Endothelial cell of umbilical vein (primary cell): Measurements from ENCODE around the gene H2BK1. TPM values are rescaled to one million over a fixed set of nuclear protein-coding genes. Genes with fewer than 3 reads are reported as not detected.
A peak's percentile ranks its signal among the peaks of the same experiment; 100 is the strongest.

Experiments
- BruUV-seq: library from RNA; stranded (reverse); fragments of 400-500 nt; replicated peaks from 2 replicates; lab custom pipeline; 2021; lab: Mats Ljungman, UMichigan
- CTCF ChIA-PET: fragments of 300-600, 350-600 bp; sonication (Branson Sonifier 250); formaldehyde crosslinking; loops from one replicate; lab custom pipeline; 2021; ENCODE audit warnings: antibody characterized with exemption, inconsistent platforms; lab: Charles Lee
- POLR2A ChIA-PET: fragments of 300-600, 350-600 bp; sonication (Branson Sonifier 250); formaldehyde crosslinking; loops from one replicate; lab custom pipeline; 2021; ENCODE audit warnings: antibody characterized with exemption, inconsistent platforms; lab: Charles Lee
- DNase-seq: peaks from one replicate; pipeline ENCODE4 v3.0.0-alpha.2; 2011; ENCODE audit warnings: low read depth, low spot score
- FAIRE-seq: peaks from 2 replicates; lab custom pipeline; 2011; peaks lifted over from hg19 to GRCh38; lab: Jason Lieb, UNC
- H2AFZ ChIP-seq: 2 replicates; pipeline ENCODE4 v1.6.0; 2012; ENCODE audit warnings: low read depth, low read length, control low read depth, inconsistent platforms
- H3K27ac ChIP-seq: 2 replicates; pipeline ENCODE4 v1.5.1; 2011; ENCODE audit warnings: low read depth, mild to moderate bottlenecking, control low read depth, low read length, moderate library complexity; ENCODE audit not compliant: insufficient read depth
- H3K27me3 ChIP-seq, 2 experiments: 2 replicates each; pipeline versions ENCODE4 v1.6.0 to v1.6.1; 2011; ENCODE audit warnings: low read length in 2 of 2, mixed read lengths in 1 of 2; ENCODE audit not compliant: control insufficient read depth in 2 of 2, insufficient read depth in 2 of 2
- H3K36me3 ChIP-seq, 2 experiments: 2 replicates in 1 of 2; 3 replicates in 1 of 2; pipeline ENCODE4 v1.5.1; 2011; ENCODE audit warnings: low read length in 2 of 2, mild to moderate bottlenecking in 1 of 2, moderate library complexity in 1 of 2; ENCODE audit not compliant: control insufficient read depth in 2 of 2, insufficient read depth in 2 of 2; ENCODE audit errors: extremely low read depth in 1 of 2
- H3K4me1 ChIP-seq: 3 replicates; pipeline ENCODE4 v1.5.1; 2011; ENCODE audit warnings: mild to moderate bottlenecking, low read length; ENCODE audit not compliant: control insufficient read depth, insufficient read depth; ENCODE audit errors: extremely low read depth
- H3K4me2 ChIP-seq: 2 replicates; pipeline ENCODE4 v1.6.1; 2011; ENCODE audit warnings: low read length, control low read depth, mixed read lengths; ENCODE audit not compliant: insufficient read depth
- H3K4me3 ChIP-seq, 3 experiments: fragments of 200-600 bp in 1 of 3; sonication (generic), shearing (Covaris generic) in 1 of 3; replicated peaks in 1 of 3; 2 replicates each; pipeline ENCODE4 v1.5.1; 2011 to 2016; ENCODE audit warnings: control low read depth in 3 of 3, low read length in 3 of 3, mild to moderate bottlenecking in 2 of 3, inconsistent platforms in 1 of 3, low read depth in 1 of 3, moderate library complexity in 1 of 3; ENCODE audit not compliant: insufficient read depth in 1 of 3
- H3K79me2 ChIP-seq: 2 replicates; pipeline ENCODE4 v1.6.0; 2012; ENCODE audit warnings: low read length, inconsistent platforms; ENCODE audit not compliant: control insufficient read depth, insufficient read depth
- H3K9ac ChIP-seq: replicated peaks from 2 replicates; pipeline ENCODE3; 2011; ENCODE audit warnings: low read length, control low read depth; ENCODE audit not compliant: insufficient read depth; ENCODE audit errors: extremely low read depth
- H3K9me1 ChIP-seq: replicated peaks from 3 replicates; pipeline ENCODE4 v1.6.0; 2011; ENCODE audit warnings: mild to moderate bottlenecking, low read length; ENCODE audit not compliant: control insufficient read depth, insufficient read depth; ENCODE audit errors: extremely low read depth
- H3K9me3 ChIP-seq: replicated peaks from 2 replicates; pipeline ENCODE4 v1.5.1; 2012; ENCODE audit warnings: low read length, inconsistent platforms; ENCODE audit not compliant: control insufficient read depth, insufficient read depth
- H4K20me1 ChIP-seq: replicated peaks from 2 replicates; pipeline ENCODE3; 2011; ENCODE audit warnings: mild to moderate bottlenecking, low read length; ENCODE audit not compliant: control insufficient read depth, insufficient read depth; ENCODE audit errors: extremely low read depth
- EZH2 ChIP-seq: IDR thresholded peaks from 2 replicates; pipeline ENCODE4 v1.6.1; 2012; ENCODE audit warnings: borderline replicate concordance, low read depth, mild to moderate bottlenecking, moderate library complexity, low read length, inconsistent platforms; ENCODE audit not compliant: severe bottlenecking
- POLR2AphosphoS5 ChIP-seq: IDR thresholded peaks from 2 replicates; pipeline ENCODE4 v1.6.1; 2012; ENCODE audit warnings: low read depth, mild to moderate bottlenecking, control low read depth, low read length, moderate library complexity; ENCODE audit not compliant: insufficient read depth
- dilution Hi-C: fragments of 300-500 bp; cut with MboI; formaldehyde crosslinking; loops from one replicate; pipeline ENCODE4 v1.15.0; 2019; ENCODE audit warnings: low sequenced_read_pairs; ENCODE audit not compliant: extremely low pct_ligation_motif_present
- intact Hi-C: fragments of 100-400 bp; cut with micrococcal nuclease; formaldehyde crosslinking; loops from one replicate; pipeline ENCODE4 v1.10.0; 2022
- polyA plus RNA-seq, 4 experiments: library from polyadenylated mRNA; depleted of rRNA in 3 of 4; stranded (reverse) in 3 of 4; unstranded in 1 of 4; fragments of >200 nt; gene quantifications; 2 replicates each; pipeline versions ENCODE4 v1.2.1 to v1.2.3, GENCODE V29; 2011 to 2012; ENCODE audit warnings: missing spikeins in 1 of 4
- total RNA-seq: library from RNA; stranded (reverse); gene quantifications from 2 replicates; pipeline ENCODE4 v1.2.3, GENCODE V29; 2021
- TF ChIP-seq, protein P1 (sequence below), 2 donors: IDR thresholded peaks; 1 replicate in 1 of 2; 2 replicates in 1 of 2; pipeline ENCODE4 v1.5.1; 2011; ENCODE audit warnings: low read length in 2 of 2, mild to moderate bottlenecking in 2 of 2, moderate library complexity in 2 of 2, control low read depth in 1 of 2, inconsistent platforms in 1 of 2, low read depth in 1 of 2; ENCODE audit not compliant: insufficient read depth in 1 of 2; ENCODE audit errors: extremely low read depth in 1 of 2

Gene H2BK1
- total and polyA plus RNA-seq, 2 donors (not counting 3 experiments of a cell fraction or from before 2014, with no cell fraction given), result not detected

DNA sequence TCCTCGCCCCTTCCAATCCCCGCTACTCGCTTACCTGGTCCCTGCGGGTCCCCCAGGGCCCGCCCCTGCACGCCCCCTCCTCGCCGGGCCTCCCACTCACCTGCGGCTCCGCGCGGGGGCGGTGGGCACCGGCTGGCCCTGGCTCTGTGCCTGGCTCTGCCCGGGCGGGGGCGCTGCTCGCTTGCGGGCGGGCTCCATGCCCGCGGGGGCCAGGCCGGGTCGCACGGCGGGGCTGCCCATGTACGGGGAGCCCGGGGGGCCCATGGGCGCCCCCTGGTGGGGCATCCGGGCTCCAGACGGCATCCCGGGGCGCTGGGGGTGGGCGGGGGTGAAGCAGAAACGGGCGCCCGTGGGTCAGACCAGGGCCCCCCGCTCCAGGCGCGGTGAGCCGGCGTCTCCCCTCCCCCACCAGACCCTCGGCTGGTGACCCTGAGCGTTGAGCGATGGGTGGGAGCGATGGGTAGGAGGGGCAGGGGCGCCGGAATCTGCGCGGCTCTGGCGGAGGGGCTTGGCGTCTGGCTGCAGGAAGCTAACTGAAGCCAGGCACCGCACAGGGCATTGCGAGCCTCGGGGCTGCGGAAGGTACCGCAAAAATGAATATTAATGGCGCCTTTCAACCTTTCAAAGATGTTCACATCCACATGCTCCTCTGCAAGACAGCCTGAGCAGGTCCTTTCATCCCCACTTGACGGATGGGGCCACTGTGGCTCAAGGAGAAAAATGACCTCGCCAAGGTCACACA lies 35.2 kb upstream of the H2BK1 start:
- FAIRE-seq (no peak), DNase-seq (peak; percentile 25)
- CTCF ChIA-PET, result interaction anchor here (0.8 to 3.0 kb wide), 10 partner anchors 9 to 283 kb away, joined by 3 to 58 read pairs (median 5); partner anchors contain the start of genes ABCF2 and CHPF2

More for the DNA sequence above, 35.2 kb upstream of the H2BK1 start:
- no peak overlapping the region for H3K4me2 ChIP-seq
- H3K9ac ChIP-seq, result no peak overlapping the region
- intact Hi-C loops, result loop anchor here (1.0 to 2.0 kb wide), 2 partner anchors 19 to 58 kb away; partner anchors contain the start of gene ABCF2
- TF ChIP-seq EZH2, result peak; percentile 68
- no peak for TF ChIP-seq POLR2AphosphoS5
- TF ChIP-seq, protein P1, sequence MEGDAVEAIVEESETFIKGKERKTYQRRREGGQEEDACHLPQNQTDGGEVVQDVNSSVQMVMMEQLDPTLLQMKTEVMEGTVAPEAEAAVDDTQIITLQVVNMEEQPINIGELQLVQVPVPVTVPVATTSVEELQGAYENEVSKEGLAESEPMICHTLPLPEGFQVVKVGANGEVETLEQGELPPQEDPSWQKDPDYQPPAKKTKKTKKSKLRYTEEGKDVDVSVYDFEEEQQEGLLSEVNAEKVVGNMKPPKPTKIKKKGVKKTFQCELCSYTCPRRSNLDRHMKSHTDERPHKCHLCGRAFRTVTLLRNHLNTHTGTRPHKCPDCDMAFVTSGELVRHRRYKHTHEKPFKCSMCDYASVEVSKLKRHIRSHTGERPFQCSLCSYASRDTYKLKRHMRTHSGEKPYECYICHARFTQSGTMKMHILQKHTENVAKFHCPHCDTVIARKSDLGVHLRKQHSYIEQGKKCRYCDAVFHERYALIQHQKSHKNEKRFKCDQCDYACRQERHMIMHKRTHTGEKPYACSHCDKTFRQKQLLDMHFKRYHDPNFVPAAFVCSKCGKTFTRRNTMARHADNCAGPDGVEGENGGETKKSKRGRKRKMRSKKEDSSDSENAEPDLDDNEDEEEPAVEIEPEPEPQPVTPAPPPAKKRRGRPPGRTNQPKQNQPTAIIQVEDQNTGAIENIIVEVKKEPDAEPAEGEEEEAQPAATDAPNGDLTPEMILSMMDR (IDR thresholded peaks at IDR 0.05; ENCODE audit: extremely low read depth in 1 of 2, insufficient read depth in 1 of 2, low read depth in 1 of 2, low read length in 2 of 2), result peak; percentile 44 to 67
- H3K9me1 ChIP-seq, result no peaks in the 10 kb centered on the region
- H3K27me3 ChIP-seq, result peaks cover 0 to 6% of the 10 kb centered on the region in 2 experiments
- H3K9me3 ChIP-seq, result no peaks in the 10 kb centered on the region
- peak overlapping the region in 2 of 3 experiments; percentile 20 to 25 for H3K4me3 ChIP-seq
- H3K27ac ChIP-seq, result no peak overlapping the region
- BruUV-seq, result no TSS peak
- peaks cover 15% of the 10 kb centered on the region for H3K4me1 ChIP-seq
- H2AFZ ChIP-seq, result peak overlapping the region; percentile 39
- dilution Hi-C loops, result no loop called here
- no peaks in the 10 kb centered on the region for H3K79me2 ChIP-seq
- H4K20me1 ChIP-seq, result no peaks in the 10 kb centered on the region
- POLR2A ChIA-PET, result no interaction called here
- H3K36me3 ChIP-seq, result no peaks in the 10 kb centered on the region
